ENCODE data around the gene OCIAD2. TPM values are rescaled to one million over a fixed set of nuclear protein-coding genes. Genes with fewer than 3 reads are reported as not detected.
A peak's percentile ranks its signal among the peaks of the same experiment; 100 is the strongest.

OCIAD2 gene
- total RNA-seq, 1 experiment from 2014 or later, result 136 TPM

DNA sequence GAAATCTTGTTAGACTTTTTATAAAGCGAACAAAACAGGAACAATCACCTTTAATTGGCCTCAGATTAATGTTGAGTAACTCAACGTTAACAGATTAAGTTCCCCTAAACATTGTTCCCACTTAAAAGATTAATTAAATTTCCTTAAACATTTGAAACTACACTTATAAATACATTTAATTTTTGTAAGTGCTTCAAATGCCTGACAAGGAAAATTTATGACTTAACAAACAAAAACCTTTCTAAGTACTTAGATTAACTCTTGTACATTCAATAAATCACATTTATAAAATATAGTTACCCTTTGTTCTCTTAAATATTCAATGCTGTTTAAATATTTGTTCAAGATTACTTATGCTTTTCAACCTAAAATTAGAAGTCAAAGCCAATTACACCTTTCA lies 39.4 kb upstream of the OCIAD2 start:
- Histone ChIP-seq H3K4me3 (no peak overlapping the region), H3K79me2 (ENCODE audit: low read depth) (no peaks in the 10 kb centered on the region), H3K4me2 (no peak overlapping the region), H3K27me3 (ENCODE audit: insufficient read depth, low read depth) (no peaks in the 10 kb centered on the region), H3K36me3 (ENCODE audit: low read depth) (no peaks in the 10 kb centered on the region), H3K9me3 (ENCODE audit: insufficient read depth, low read depth) (no peaks in the 10 kb centered on the region), H4K20me1 (ENCODE audit: insufficient read depth) (no peaks in the 10 kb centered on the region), H3K4me1 (replicated peaks; ENCODE audit: insufficient read depth) (peaks cover 9% of the 10 kb centered on the region), H3F3A (ENCODE audit: insufficient read depth, low read depth) (peaks cover 11% of the 10 kb centered on the region; the same call in 1 of the 2 replicates), H3K27ac (no peak overlapping the region), H3K9me2 (ENCODE audit: insufficient read depth) (no peaks in the 10 kb centered on the region), H2AFZ (no peak overlapping the region)
- CTCF ChIA-PET, result interaction anchor here (0.6 kb wide), 1 partner anchor 97 kb away, joined by 3 read pairs; no protein-coding TSS in a partner anchor
- BruUV-seq (replicated peaks), result no TSS peak
- no peak for TF ChIP-seq EZH2 (IDR thresholded peaks at IDR 0.05; ENCODE audit: low read depth)
- TF ChIP-seq, protein P1, sequence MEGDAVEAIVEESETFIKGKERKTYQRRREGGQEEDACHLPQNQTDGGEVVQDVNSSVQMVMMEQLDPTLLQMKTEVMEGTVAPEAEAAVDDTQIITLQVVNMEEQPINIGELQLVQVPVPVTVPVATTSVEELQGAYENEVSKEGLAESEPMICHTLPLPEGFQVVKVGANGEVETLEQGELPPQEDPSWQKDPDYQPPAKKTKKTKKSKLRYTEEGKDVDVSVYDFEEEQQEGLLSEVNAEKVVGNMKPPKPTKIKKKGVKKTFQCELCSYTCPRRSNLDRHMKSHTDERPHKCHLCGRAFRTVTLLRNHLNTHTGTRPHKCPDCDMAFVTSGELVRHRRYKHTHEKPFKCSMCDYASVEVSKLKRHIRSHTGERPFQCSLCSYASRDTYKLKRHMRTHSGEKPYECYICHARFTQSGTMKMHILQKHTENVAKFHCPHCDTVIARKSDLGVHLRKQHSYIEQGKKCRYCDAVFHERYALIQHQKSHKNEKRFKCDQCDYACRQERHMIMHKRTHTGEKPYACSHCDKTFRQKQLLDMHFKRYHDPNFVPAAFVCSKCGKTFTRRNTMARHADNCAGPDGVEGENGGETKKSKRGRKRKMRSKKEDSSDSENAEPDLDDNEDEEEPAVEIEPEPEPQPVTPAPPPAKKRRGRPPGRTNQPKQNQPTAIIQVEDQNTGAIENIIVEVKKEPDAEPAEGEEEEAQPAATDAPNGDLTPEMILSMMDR (conservative IDR thresholded peaks at IDR 0.05), result no peak
- POLR2A ChIA-PET (ENCODE audit: unreplicated experiment), result no interaction called here
- intact Hi-C loops (cut with micrococcal nuclease; ENCODE audit: unreplicated experiment), result loop anchor here (2.0 kb wide), 1 partner anchor 17 kb away; no protein-coding TSS in a partner anchor
- DNase-seq, result no peak

DNA sequence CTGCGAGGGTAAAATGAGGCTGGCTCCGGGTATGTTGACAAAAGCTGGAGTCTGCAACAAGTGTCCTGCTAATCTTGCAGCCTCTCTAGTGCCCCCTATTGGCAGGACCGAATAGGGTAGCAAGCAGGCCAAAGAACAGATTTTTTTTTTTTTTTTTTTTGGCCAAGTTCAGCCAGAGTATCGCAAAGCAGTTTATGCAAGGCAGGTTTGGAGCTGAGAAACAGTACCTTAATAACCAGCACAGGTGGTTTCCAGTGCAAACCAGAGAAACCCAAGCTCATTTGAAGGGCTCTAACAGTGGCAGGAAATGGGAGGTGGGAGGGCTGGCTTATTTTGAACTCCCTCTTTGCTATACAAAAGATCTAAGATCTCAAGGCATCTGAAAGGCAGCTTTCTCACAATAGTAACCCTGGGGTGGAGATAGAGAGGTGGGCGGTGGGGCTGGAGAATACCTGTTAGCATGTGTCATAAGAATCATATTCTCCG lies 38.2 kb upstream of the OCIAD2 start:
- Histone ChIP-seq H3K36me3 (ENCODE audit: low read depth) (no peaks in the 10 kb centered on the region), H4K20me1 (ENCODE audit: insufficient read depth) (no peaks in the 10 kb centered on the region), H3K4me1 (replicated peaks; ENCODE audit: insufficient read depth) (peaks cover 16% of the 10 kb centered on the region), H3F3A (ENCODE audit: insufficient read depth, low read depth) (peaks cover 17% of the 10 kb centered on the region; the same call in 1 of the 2 replicates), H3K4me2 (peak overlapping the region; percentile 13; the same call in 1 of the 2 replicates), H3K27ac (peak overlapping the region; percentile 50), H3K79me2 (ENCODE audit: low read depth) (no peaks in the 10 kb centered on the region), H3K9me2 (ENCODE audit: insufficient read depth) (no peaks in the 10 kb centered on the region), H2AFZ (no peak overlapping the region), H3K4me3 (peak overlapping the region; percentile 12; the same call in 1 of the 2 replicates), H3K9me3 (ENCODE audit: insufficient read depth, low read depth) (no peaks in the 10 kb centered on the region), H3K27me3 (ENCODE audit: insufficient read depth, low read depth) (no peaks in the 10 kb centered on the region)
- no peak for TF ChIP-seq EZH2 (IDR thresholded peaks at IDR 0.05; ENCODE audit: low read depth)
- TF ChIP-seq, protein P1 (conservative IDR thresholded peaks at IDR 0.05), result peak; percentile 51
- ChIA-PET POLR2A (ENCODE audit: unreplicated experiment) (interaction anchor here (0.5 to 1.0 kb wide), 6 partner anchors 9 to 553 kb away, joined by 3 to 10 read pairs (median 4); no protein-coding TSS in a partner anchor), CTCF (interaction anchor here (0.6 to 2.3 kb wide), 10 partner anchors 8 to 1610 kb away, joined by 4 to 13 read pairs (median 6); partner anchors contain the start of gene OCIAD2)
- intact Hi-C loops (cut with micrococcal nuclease; ENCODE audit: unreplicated experiment), result loop anchor here (1.0 to 2.0 kb wide), 2 partner anchors 18 to 35 kb away; no protein-coding TSS in a partner anchor
- TSS peak; percentile 91 for BruUV-seq (replicated peaks)
- peak in 1 of 2 experiments; percentile 28 for DNase-seq

DNA sequence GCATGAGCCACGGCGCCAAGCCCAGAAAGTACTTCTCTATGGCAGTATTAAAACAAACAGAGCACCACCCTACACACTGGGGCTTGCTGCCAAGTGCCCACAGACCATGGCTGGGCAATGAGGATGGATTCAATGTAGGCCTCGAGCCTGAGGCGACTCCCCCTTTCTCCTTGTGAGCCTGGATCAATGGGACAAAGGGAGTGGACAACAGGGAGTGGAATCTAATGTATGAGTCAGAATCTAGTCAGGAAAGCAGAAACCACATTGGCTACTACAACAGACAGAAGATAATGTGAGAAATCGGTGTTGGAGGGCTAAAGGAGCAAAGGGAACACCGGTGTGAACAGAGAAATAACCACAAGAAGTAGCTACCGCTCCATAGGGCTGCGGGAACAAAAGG lies 37.7 kb upstream of the OCIAD2 start:
- intact Hi-C loops (cut with micrococcal nuclease; ENCODE audit: unreplicated experiment), result loop anchor here (1.0 to 2.0 kb wide), 2 partner anchors 19 to 35 kb away; no protein-coding TSS in a partner anchor
- CTCF ChIA-PET, result interaction anchor here (1.0 to 2.3 kb wide), 4 partner anchors 17 to 38 kb away, joined by 4 to 13 read pairs (median 8); partner anchors contain the start of gene OCIAD2
- peak overlapping the region; percentile 50 for H3K27ac ChIP-seq

More for the DNA sequence above, 37.7 kb upstream of the OCIAD2 start:
- no TSS peak for BruUV-seq (replicated peaks)
- Histone ChIP-seq H3K4me2 (peak overlapping the region; percentile 31; the same call in 1 of the 2 replicates), H3F3A (ENCODE audit: insufficient read depth, low read depth) (peaks cover 22% of the 10 kb centered on the region; the same call in 1 of the 2 replicates), H3K9me2 (ENCODE audit: insufficient read depth) (no peaks in the 10 kb centered on the region), H3K79me2 (ENCODE audit: low read depth) (no peaks in the 10 kb centered on the region), H3K27me3 (ENCODE audit: insufficient read depth, low read depth) (no peaks in the 10 kb centered on the region), H3K36me3 (ENCODE audit: low read depth) (no peaks in the 10 kb centered on the region), H2AFZ (0 out of 2 replicates have a peak overlapping the region, but pooled peaks have one; percentile 75), H3K9me3 (ENCODE audit: insufficient read depth, low read depth) (no peaks in the 10 kb centered on the region), H4K20me1 (ENCODE audit: insufficient read depth) (no peaks in the 10 kb centered on the region), H3K4me3 (peak overlapping the region; percentile 12; the same call in 1 of the 2 replicates), H3K4me1 (replicated peaks; ENCODE audit: insufficient read depth) (peaks cover 22% of the 10 kb centered on the region)
- POLR2A ChIA-PET (ENCODE audit: unreplicated experiment), result interaction anchor here (0.5 to 1.0 kb wide), 3 partner anchors 10 to 246 kb away, joined by 3 to 10 read pairs (median 8); no protein-coding TSS in a partner anchor
- peak; percentile 69 to 83 for DNase-seq
- no peak for TF ChIP-seq EZH2 (IDR thresholded peaks at IDR 0.05; ENCODE audit: low read depth)
- TF ChIP-seq, protein P1 (conservative IDR thresholded peaks at IDR 0.05), result no peak

Data from PC-9 (cell line).